BJ (cell line): ENCODE measurements around the gene UBXN11. TPM values are rescaled to one million over a fixed set of nuclear protein-coding genes. Genes with fewer than 3 reads are reported as not detected.

ENCODE experiments used
- CTCF ChIA-PET: fragments of 350-600 bp; formaldehyde crosslinking; extraction: SDS; loops from one replicate; lab custom pipeline; 2021; ENCODE audit warnings: antibody characterized with exemption, inconsistent platforms; lab: Yijun Ruan, JAX
- POLR2A ChIA-PET: fragments of 300-600 bp; sonication (Branson Sonifier 250); formaldehyde crosslinking; extraction: SDS; loops from one replicate; lab custom pipeline; 2021; ENCODE audit warnings: antibody characterized with exemption; lab: Charles Lee
- DNase-seq: peaks from one replicate; pipeline ENCODE4 v3.0.0-alpha.2; 2011; ENCODE audit warnings: low read depth
- H3K27me3 ChIP-seq: 2 replicates; pipeline ENCODE4 v1.6.0; 2011; ENCODE audit warnings: low read length; ENCODE audit not compliant: control insufficient read depth, insufficient read depth
- H3K36me3 ChIP-seq: 2 replicates; pipeline ENCODE4 v1.5.1; 2011; ENCODE audit warnings: low read length; ENCODE audit not compliant: control insufficient read depth, insufficient read depth
- H3K4me3 ChIP-seq: 2 replicates; pipeline ENCODE4 v1.5.1; 2011; ENCODE audit warnings: low read depth, mild to moderate bottlenecking, control low read depth, low read length
- CTCF ChIP-seq: IDR thresholded peaks from 2 replicates; pipeline ENCODE4 v1.5.1; 2011; ENCODE audit warnings: low read depth, mild to moderate bottlenecking, control low read depth, inconsistent platforms, low read length, moderate library complexity; ENCODE audit not compliant: insufficient read depth
- polyA plus RNA-seq: library from polyadenylated mRNA; depleted of rRNA; stranded (reverse); fragments of >200 nt; gene quantifications from 2 replicates; pipeline ENCODE4 v1.2.3, GENCODE V29; 2011

UBXN11 gene
- polyA plus RNA-seq, 1 experiment = 12.9 TPM

- H3K27me3 ChIP-seq = no peaks in the 10 kb centered on the region
- ChIA-PET CTCF (interaction anchor here (0.6 to 6.2 kb wide), 8 partner anchors 9 to 108 kb away, joined by 3 to 67 read pairs (median 18); partner anchors contain the start of genes CD52, CEP85 and ZNF593), POLR2A (no interaction called here)
- H3K36me3 ChIP-seq = no peaks in the 10 kb centered on the region
- no peak for DNase-seq
- H3K4me3 ChIP-seq = no peak overlapping the region
- TF ChIP-seq CTCF = no peak
Observed at GRCh38 chr1:26277261-26277661, 29.2 kb downstream of the UBXN11 start.

GRCh38 chr1:26276432-26276838, 30.0 kb downstream of the UBXN11 start:
- no peak for TF ChIP-seq CTCF
- ChIA-PET CTCF (interaction anchor here (0.6 to 6.2 kb wide), 19 partner anchors 10 to 270 kb away, joined by 3 to 67 read pairs (median 6); partner anchors contain the start of genes CD52, CEP85 and ZNF593), POLR2A (no interaction called here)
- DNase-seq = no peak
- Histone ChIP-seq H3K36me3 (no peaks in the 10 kb centered on the region), H3K4me3 (no peak overlapping the region), H3K27me3 (no peaks in the 10 kb centered on the region)

GRCh38 chr1:26275580-26276431, 30.6 kb downstream of the UBXN11 start:
- Histone ChIP-seq H3K27me3 (no peaks in the 10 kb centered on the region), H3K36me3 (no peaks in the 10 kb centered on the region), H3K4me3 (no peak overlapping the region)
- peak; percentile 93 for DNase-seq
- peak; percentile 81 for TF ChIP-seq CTCF
- POLR2A ChIA-PET = no interaction called here
- CTCF ChIA-PET = interaction anchor here (0.6 to 6.2 kb wide), 32 partner anchors 10 to 269 kb away, joined by 3 to 67 read pairs (median 4); partner anchors contain the start of genes CD52, CEP85, DHDDS and ZNF593

- POLR2A ChIA-PET = no interaction called here
- Histone ChIP-seq H3K4me3 (no peak overlapping the region), H3K36me3 (no peaks in the 10 kb centered on the region), H3K27me3 (no peaks in the 10 kb centered on the region)
- no peak for DNase-seq
- TF ChIP-seq CTCF = no peak
- CTCF ChIA-PET = interaction anchor here (0.6 to 6.2 kb wide), 29 partner anchors 9 to 157 kb away, joined by 3 to 67 read pairs (median 5); partner anchors contain the start of genes CD52, CEP85, DHDDS and ZNF593
Observed at GRCh38 chr1:26274801-26275425, 31.5 kb downstream of the UBXN11 start.

- TF ChIP-seq CTCF = no peak
- no peak for DNase-seq
- POLR2A ChIA-PET = no interaction called here
- H3K36me3 ChIP-seq = peaks cover 1% of the 10 kb centered on the region; the same call in 1 of the 2 replicates
- CTCF ChIA-PET = interaction anchor here (1.0 kb wide), 1 partner anchor 35 kb away, joined by 3 read pairs; the partner anchor contains the start of gene CEP85
- H3K27me3 ChIP-seq = no peaks in the 10 kb centered on the region
- H3K4me3 ChIP-seq = no peak overlapping the region
Observed at GRCh38 chr1:26269198-26269550, 37.3 kb downstream of the UBXN11 start.
